Lower leg skin (tissue), 4 donors: Measurements from ENCODE around the gene FANK1. TPM values are rescaled to one million over a fixed set of nuclear protein-coding genes. Genes with fewer than 3 reads are reported as not detected.
"Not testable (repeated sequence)": the region's sequence is repeated elsewhere in the genome, so short reads cannot be mapped to it uniquely, and the experiment has no call there.

Experiments used
- DNase-seq, 2 donors: peaks; one replicate each; pipeline ENCODE4 v3.0.0-alpha.2; 2019; ENCODE audit warnings: low spot score in 2 of 2
- H3K4me3 ChIP-seq: fragments of 200-600 bp; sonication (generic); 2 replicates; pipeline ENCODE4 v1.5.1; 2017; ENCODE audit warnings: mild to moderate bottlenecking, low read depth; ENCODE audit not compliant: poor library complexity, severe bottlenecking
- CTCF ChIP-seq, 3 donors: fragments of 450-650 bp; IDR thresholded peaks; one replicate each; pipeline ENCODE4 v1.5.1; 2016; ENCODE audit warnings: antibody characterized with exemption in 3 of 3, mild to moderate bottlenecking in 3 of 3, moderate library complexity in 2 of 3
- POLR2A ChIP-seq, 2 donors: fragments of 450-650 bp; IDR thresholded peaks; one replicate each; pipeline ENCODE4 v1.6.1; 2016 to 2017; ENCODE audit warnings: antibody characterized with exemption in 2 of 2, mild to moderate bottlenecking in 1 of 2, moderate library complexity in 1 of 2
- WGBS, 2 donors: methylation state at CpG; one replicate each; pipeline ENCODE4 v1.1.5; 2018; 5-methylcytosine and 5-hydroxymethylcytosine counted together
- intact Hi-C: fragments of 100-400 bp; cut with DNase I; formaldehyde crosslinking; loops from one replicate; pipeline ENCODE4 v1.15.0; 2023; ENCODE audit warnings: low total_unique reads
- total RNA-seq, 4 donors: library from RNA; depleted of rRNA; stranded (reverse); fragments of >200 nt; gene quantifications; one replicate each; pipeline ENCODE4 v1.1.0, GENCODE V29; 2016

The FANK1 gene
- total RNA-seq, 4 donors from 2014 or later: 3.0 to 7.8 (median 4.3) TPM

GRCh38 chr10:126042906-126043305, 146.5 kb downstream of the FANK1 start:
- no peak for DNase-seq
- 90 to 94% methylated on average over 7 to 10 of the region's 10 CpGs for WGBS, 2 donors
- TF ChIP-seq CTCF (IDR thresholded peaks at IDR 0.05) (no peak), POLR2A (IDR thresholded peaks at IDR 0.05) (no peak)
- intact Hi-C loops: no loop called here
- H3K4me3 ChIP-seq: no peak overlapping the region

GRCh38 chr10:126043389-126043788, 147.0 kb downstream of the FANK1 start:
- WGBS, 2 donors: 67 to 80% methylated on average over 10 of the region's 10 CpGs
- H3K4me3 ChIP-seq: no peak overlapping the region
- intact Hi-C loops: no loop called here
- TF ChIP-seq POLR2A (IDR thresholded peaks at IDR 0.05) (no peak), CTCF (IDR thresholded peaks at IDR 0.05) (no peak)
- DNase-seq: no peak

- no peak for TF ChIP-seq CTCF (IDR thresholded peaks at IDR 0.05)
- TF ChIP-seq POLR2A (IDR thresholded peaks at IDR 0.05): no peak
- intact Hi-C loops: no loop called here
- no peak overlapping the region for H3K4me3 ChIP-seq
- 73 to 78% methylated on average over 3 of the region's 3 CpGs for WGBS, 2 donors
- no peak for DNase-seq
Measured at GRCh38 chr10:126045861-126046260, 149.5 kb downstream of the FANK1 start.

GRCh38 chr10:126046831-126047230, 150.5 kb downstream of the FANK1 start:
- intact Hi-C loops: no loop called here
- H3K4me3 ChIP-seq: no peak overlapping the region
- WGBS, 2 donors: 70 to 96% methylated on average over 5 of the region's 5 CpGs
- TF ChIP-seq POLR2A (IDR thresholded peaks at IDR 0.05): no peak
- TF ChIP-seq CTCF (IDR thresholded peaks at IDR 0.05): no peak
- no peak for DNase-seq

- intact Hi-C loops, DNase-seq: not testable (repeated sequence)
- 82 to 95% methylated on average over 1 of the region's 1 CpG for WGBS, 2 donors
Measured at GRCh38 chr10:126047749-126048148, 151.4 kb downstream of the FANK1 start.

GRCh38 chr10:126049759-126050700, 153.7 kb downstream of the FANK1 start:
- intact Hi-C loops: no loop called here
- H3K4me3 ChIP-seq: no peak overlapping the region
- TF ChIP-seq CTCF (IDR thresholded peaks at IDR 0.05) (no peak), POLR2A (IDR thresholded peaks at IDR 0.05) (no peak)
- no peak for DNase-seq
- WGBS, 2 donors: 63 to 67% methylated on average over 13 of the region's 13 CpGs

More at GRCh38 chr10:126047749-126048148, 151.4 kb downstream of the FANK1 start:
- not testable (repeated sequence) for H3K4me3 ChIP-seq
